ENCODE measurements around the gene PPP2R2C. TPM values are rescaled to one million over a fixed set of nuclear protein-coding genes. Genes with fewer than 3 reads are reported as not detected.

Gene PPP2R2C
- total RNA-seq, 2 donors from 2014 or later, result 0.66 to 0.78 TPM

DNA sequence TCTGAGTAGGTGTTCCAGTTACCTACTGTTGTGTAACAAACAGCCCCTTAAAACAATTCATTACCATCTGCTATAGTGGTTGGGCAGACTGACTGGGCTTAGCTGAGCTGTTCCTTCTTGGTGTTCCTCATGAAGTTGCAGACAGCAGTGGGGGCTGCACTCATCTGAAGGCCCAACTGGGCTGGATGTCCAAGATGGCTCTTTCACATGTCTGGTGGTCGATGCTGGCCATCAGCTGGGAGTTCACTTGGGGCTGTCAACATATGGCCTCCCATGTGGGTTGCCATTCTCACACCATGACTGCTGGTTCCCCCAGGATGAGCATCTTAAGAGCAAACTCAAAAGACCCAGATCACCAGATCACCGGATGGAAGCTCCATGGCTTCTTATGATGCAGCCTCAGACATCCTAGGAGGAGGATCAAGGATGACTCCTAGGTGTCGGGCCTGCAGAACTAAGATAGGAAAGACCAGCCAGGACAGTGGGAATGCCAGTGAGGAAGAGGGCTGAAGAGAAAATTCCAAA lies 34.3 kb upstream of the PPP2R2C start:
- no peak for DNase-seq
- no peak for TF ChIP-seq POLR2A (IDR thresholded peaks at IDR 0.05)
- TF ChIP-seq, protein P1, sequence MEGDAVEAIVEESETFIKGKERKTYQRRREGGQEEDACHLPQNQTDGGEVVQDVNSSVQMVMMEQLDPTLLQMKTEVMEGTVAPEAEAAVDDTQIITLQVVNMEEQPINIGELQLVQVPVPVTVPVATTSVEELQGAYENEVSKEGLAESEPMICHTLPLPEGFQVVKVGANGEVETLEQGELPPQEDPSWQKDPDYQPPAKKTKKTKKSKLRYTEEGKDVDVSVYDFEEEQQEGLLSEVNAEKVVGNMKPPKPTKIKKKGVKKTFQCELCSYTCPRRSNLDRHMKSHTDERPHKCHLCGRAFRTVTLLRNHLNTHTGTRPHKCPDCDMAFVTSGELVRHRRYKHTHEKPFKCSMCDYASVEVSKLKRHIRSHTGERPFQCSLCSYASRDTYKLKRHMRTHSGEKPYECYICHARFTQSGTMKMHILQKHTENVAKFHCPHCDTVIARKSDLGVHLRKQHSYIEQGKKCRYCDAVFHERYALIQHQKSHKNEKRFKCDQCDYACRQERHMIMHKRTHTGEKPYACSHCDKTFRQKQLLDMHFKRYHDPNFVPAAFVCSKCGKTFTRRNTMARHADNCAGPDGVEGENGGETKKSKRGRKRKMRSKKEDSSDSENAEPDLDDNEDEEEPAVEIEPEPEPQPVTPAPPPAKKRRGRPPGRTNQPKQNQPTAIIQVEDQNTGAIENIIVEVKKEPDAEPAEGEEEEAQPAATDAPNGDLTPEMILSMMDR (IDR thresholded peaks at IDR 0.05), result no peak

DNA sequence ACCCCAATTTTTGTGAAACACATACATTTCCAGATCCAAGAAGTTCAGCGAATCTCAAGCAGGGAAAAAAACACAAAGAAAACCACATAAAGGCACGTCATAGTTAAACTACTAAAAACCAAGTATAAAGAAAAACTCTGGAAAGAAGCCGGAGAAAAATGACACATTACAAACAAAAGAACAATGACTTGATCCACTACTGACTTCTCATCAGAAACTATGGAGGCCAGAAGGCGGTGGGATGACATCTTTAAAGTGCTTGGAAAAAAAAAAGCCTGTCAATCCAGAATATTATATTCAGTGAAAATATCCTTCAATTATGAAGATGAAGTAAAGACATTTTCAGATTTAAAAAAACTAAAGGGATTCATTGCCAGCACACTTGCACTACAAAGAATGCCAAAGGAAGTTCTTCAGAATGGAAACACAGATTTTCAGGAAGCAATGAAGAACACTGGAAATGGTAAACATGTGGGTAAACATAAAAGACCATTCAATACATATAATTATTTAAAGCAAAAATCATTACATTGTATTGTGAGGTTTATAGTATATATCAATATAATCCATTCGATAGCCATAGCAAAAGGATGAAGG lies 32.6 kb upstream of the PPP2R2C start:
- H3K4me3 ChIP-seq, result no peak overlapping the region
- DNase-seq, result no peak
- no peak for ATAC-seq
- H3K4me1 ChIP-seq, result no peaks in the 10 kb centered on the region
- TF ChIP-seq, protein P1 (IDR thresholded peaks at IDR 0.05), result no peak
- no peak for TF ChIP-seq POLR2A (IDR thresholded peaks at IDR 0.05)
- no peaks in the 10 kb centered on the region for H3K27me3 ChIP-seq
- H3K27ac ChIP-seq, result no peak overlapping the region
- H3K9me3 ChIP-seq, result peaks cover 0 to 4% (median 0%) of the 10 kb centered on the region in 3 donors
- intact Hi-C loops (cut with DNase I), result no loop called here
- H3K36me3 ChIP-seq (replicated peaks in 1 of 2; ENCODE audit: insufficient read depth in 1 of 2, low read depth in 2 of 2), result no peaks in the 10 kb centered on the region
- 64 to 74% methylated on average over 5 of the region's 5 CpGs for WGBS, 2 donors

More for the DNA sequence above, 34.3 kb upstream of the PPP2R2C start:
- 65 to 77% methylated on average over 3 of the region's 3 CpGs for WGBS, 2 donors
- Histone ChIP-seq H3K27ac (no peak overlapping the region), H3K4me1 (no peaks in the 10 kb centered on the region), H3K27me3 (no peaks in the 10 kb centered on the region), H3K4me3 (no peak overlapping the region), H3K9me3 (peaks cover 0 to 4% (median 0%) of the 10 kb centered on the region in 3 donors), H3K36me3 (replicated peaks in 1 of 2; ENCODE audit: insufficient read depth in 1 of 2, low read depth in 2 of 2) (no peaks in the 10 kb centered on the region)
- ATAC-seq, result no peak
- intact Hi-C loops (cut with DNase I), result no loop called here

DNA sequence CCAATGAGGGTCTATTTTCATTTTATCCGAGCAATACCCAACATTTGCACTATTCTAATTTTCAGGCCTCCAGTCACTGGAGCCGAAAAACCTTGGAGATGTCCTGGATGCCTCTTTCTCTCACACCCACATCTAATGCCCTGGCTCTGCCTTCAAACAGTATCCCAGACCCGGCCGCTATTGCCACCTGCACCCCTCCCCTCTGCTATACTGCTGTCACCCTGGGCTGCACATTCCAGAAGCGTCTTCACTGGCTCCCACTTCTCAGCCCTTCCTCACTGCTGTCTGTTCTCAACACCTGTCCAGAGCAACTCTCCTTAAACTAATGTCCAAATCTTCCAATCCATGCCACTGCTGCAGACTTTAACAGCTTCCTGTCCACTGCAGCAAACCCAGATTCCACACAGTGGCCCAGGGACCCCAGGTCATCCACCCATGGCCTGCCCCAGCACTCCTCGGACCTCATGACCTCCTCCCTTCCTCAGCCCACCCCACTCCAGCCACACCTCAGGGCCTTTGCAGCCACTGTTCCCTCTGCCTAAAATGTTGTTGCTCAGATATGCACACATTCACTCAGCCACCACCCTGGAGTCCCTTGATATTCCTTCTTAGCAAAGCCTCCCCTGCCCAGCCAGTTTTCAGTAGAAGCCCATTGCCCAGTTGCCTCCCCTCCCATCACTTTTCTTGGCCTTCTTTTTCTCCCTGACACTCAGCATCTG lies 30.5 kb upstream of the PPP2R2C start:
- DNase-seq, result no peak
- 40 to 49% methylated on average over 6 of the region's 6 CpGs for WGBS, 2 donors

DNA sequence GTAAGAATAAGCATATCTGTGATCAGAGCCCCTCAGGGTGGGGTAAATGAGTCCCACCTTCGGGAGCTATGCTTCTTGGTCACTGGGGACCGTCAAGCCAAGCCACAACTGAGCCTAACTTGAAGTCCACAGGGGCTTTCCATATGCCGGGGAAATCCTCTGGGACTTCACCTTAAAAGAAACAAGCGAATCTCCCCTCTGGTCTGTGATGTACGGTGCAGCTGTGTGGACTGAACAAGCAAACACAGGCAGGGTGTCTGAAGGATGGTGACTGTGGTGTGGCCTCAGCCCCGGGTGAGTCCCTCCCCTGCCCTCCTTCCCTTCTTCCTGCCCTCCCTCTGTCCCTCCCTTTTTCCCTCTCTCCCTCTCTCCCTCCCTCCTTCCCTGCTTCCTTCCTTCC lies 29.7 kb upstream of the PPP2R2C start:
- Histone ChIP-seq H3K36me3 (replicated peaks in 1 of 2; ENCODE audit: insufficient read depth in 1 of 2, low read depth in 2 of 2) (no peaks in the 10 kb centered on the region), H3K4me3 (no peak overlapping the region), H3K9me3 (peaks cover 0 to 4% (median 0%) of the 10 kb centered on the region in 3 donors), H3K27me3 (no peaks in the 10 kb centered on the region), H3K27ac (no peak overlapping the region), H3K4me1 (no peaks in the 10 kb centered on the region)
- no peak for DNase-seq
- no peak for ATAC-seq
- 44 to 51% methylated on average over 6 of the region's 6 CpGs for WGBS, 2 donors
- intact Hi-C loops (cut with DNase I), result no loop called here
- no peak for TF ChIP-seq POLR2A (IDR thresholded peaks at IDR 0.05)
- TF ChIP-seq, protein P1 (IDR thresholded peaks at IDR 0.05), result no peak

More for the DNA sequence above, 30.5 kb upstream of the PPP2R2C start:
- peaks cover 0 to 4% (median 0%) of the 10 kb centered on the region in 3 donors for H3K9me3 ChIP-seq
- H3K4me3 ChIP-seq, result no peak overlapping the region
- TF ChIP-seq, protein P1 (IDR thresholded peaks at IDR 0.05), result no peak
- TF ChIP-seq POLR2A (IDR thresholded peaks at IDR 0.05), result no peak
- no peaks in the 10 kb centered on the region for H3K36me3 ChIP-seq (replicated peaks in 1 of 2; ENCODE audit: insufficient read depth in 1 of 2, low read depth in 2 of 2)
- ATAC-seq, result no peak
- no peaks in the 10 kb centered on the region for H3K4me1 ChIP-seq
- no peak overlapping the region for H3K27ac ChIP-seq
- no peaks in the 10 kb centered on the region for H3K27me3 ChIP-seq
- intact Hi-C loops (cut with DNase I), result no loop called here

Measured in body of pancreas (tissue), 4 donors.